NB4 (cell line): ENCODE data around the gene MRPL43.
"Not testable (repeated sequence)": the region's sequence is repeated elsewhere in the genome, so short reads cannot be mapped to it uniquely, and the experiment has no call there.

Experiments used
- DNase-seq: peaks from one replicate; pipeline ENCODE4 v3.0.0; 2010; ENCODE audit warnings: low read depth
- H3K4me3 ChIP-seq: one replicate; pipeline ENCODE4 v1.5.1; 2011; ENCODE audit warnings: mild to moderate bottlenecking, low read depth, low read length, moderate library complexity
- MYC ChIP-seq: IDR thresholded peaks from 2 replicates; pipeline ENCODE4 v1.6.1; 2011; ENCODE audit warnings: low read depth, low read length
- POLR2A ChIP-seq: IDR thresholded peaks from 2 replicates; pipeline ENCODE4 v1.6.1; 2011; ENCODE audit warnings: mild to moderate bottlenecking; ENCODE audit not compliant: insufficient read length; ENCODE audit errors: extremely low read depth
- TF ChIP-seq, protein P1 (sequence below): IDR thresholded peaks from 2 replicates; pipeline ENCODE4 v1.6.1; 2011; ENCODE audit warnings: low read depth, low read length
- TF ChIP-seq, protein P2 (sequence below): IDR thresholded peaks from one replicate; pipeline ENCODE4 v1.5.1; 2012; ENCODE audit warnings: low read depth, low read length

The MRPL43 gene

DNA sequence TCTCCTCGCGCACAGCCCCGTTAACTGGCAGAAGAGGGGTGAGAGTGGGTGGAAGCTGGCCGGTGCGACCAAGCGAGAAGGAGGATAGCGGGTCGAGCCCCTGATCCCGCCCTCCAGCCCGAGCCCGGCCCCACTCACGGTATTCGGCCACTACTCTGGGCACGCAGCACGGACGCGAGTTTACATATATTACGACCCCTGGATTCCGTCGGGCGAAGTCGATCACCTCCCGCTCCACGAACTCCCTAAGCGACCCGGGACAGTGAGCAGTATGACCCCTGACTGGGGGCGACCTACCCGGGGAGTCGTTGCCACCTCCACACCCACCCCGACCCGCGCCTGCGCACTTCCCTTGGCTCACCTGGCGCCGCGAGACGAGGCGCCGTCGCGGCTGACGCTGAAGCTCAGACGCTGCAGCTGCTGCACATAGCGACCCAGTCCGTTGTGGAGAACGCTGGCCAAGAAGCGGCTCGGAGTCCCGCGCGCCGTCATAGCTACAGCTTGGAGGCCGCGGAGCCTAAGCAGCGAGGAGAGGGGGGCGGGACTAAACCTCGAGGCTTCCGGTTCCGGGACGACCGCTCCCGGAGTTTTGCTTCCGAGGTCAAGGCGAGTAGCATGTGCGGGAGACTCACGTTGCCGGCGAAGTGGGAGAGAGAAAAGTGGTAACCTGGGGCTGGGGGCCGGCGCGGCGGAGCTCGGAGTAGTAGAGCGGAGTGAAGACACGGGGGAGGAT lies at the start of gene MRPL43, which contains the start of gene TWNK:
MRPL43 (minus strand) TSS at position 546 of the 733 bp plus-strand sequence; CDS start at position 492, 54 bp downstream.
TWNK (plus strand) TSS at position 592 of the 733 bp plus-strand sequence. CDS start 668 bp downstream, outside the sequence.
- DNase-seq: peak; percentile 91
- H3K4me3 ChIP-seq: peak within 1 kb of the TSS; percentile 100
- TF ChIP-seq, protein P1, sequence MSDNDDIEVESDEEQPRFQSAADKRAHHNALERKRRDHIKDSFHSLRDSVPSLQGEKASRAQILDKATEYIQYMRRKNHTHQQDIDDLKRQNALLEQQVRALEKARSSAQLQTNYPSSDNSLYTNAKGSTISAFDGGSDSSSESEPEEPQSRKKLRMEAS: peak; percentile 97
- TF ChIP-seq, protein P2, sequence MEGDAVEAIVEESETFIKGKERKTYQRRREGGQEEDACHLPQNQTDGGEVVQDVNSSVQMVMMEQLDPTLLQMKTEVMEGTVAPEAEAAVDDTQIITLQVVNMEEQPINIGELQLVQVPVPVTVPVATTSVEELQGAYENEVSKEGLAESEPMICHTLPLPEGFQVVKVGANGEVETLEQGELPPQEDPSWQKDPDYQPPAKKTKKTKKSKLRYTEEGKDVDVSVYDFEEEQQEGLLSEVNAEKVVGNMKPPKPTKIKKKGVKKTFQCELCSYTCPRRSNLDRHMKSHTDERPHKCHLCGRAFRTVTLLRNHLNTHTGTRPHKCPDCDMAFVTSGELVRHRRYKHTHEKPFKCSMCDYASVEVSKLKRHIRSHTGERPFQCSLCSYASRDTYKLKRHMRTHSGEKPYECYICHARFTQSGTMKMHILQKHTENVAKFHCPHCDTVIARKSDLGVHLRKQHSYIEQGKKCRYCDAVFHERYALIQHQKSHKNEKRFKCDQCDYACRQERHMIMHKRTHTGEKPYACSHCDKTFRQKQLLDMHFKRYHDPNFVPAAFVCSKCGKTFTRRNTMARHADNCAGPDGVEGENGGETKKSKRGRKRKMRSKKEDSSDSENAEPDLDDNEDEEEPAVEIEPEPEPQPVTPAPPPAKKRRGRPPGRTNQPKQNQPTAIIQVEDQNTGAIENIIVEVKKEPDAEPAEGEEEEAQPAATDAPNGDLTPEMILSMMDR: no peak
- TF ChIP-seq POLR2A (peak; percentile 85), MYC (peak; percentile 100)

DNA sequence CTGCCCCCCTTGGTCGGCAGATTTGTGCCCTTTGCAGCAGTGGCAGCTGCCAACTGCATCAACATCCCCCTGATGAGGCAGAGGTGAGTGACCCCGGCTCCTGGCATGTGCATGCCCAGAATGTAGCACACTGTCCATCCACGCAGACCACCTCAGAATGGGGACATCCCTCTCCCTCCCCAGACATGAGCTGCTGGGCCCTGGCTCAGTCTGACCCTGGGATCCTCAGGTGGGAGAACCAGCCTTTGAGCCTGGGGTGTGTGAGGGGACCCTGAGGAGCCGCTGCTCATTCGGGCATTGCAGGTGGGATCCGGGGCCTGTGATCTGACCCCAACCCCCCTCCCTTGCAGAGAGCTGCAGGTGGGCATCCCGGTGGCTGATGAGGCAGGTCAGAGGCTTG lies 49.4 kb upstream of the MRPL43 start:
- no peak overlapping the region for H3K4me3 ChIP-seq
- no peak for DNase-seq
- TF ChIP-seq MYC: no peak
- TF ChIP-seq, protein P2: no peak
- TF ChIP-seq, protein P1: no peak
- no peak for TF ChIP-seq POLR2A

DNA sequence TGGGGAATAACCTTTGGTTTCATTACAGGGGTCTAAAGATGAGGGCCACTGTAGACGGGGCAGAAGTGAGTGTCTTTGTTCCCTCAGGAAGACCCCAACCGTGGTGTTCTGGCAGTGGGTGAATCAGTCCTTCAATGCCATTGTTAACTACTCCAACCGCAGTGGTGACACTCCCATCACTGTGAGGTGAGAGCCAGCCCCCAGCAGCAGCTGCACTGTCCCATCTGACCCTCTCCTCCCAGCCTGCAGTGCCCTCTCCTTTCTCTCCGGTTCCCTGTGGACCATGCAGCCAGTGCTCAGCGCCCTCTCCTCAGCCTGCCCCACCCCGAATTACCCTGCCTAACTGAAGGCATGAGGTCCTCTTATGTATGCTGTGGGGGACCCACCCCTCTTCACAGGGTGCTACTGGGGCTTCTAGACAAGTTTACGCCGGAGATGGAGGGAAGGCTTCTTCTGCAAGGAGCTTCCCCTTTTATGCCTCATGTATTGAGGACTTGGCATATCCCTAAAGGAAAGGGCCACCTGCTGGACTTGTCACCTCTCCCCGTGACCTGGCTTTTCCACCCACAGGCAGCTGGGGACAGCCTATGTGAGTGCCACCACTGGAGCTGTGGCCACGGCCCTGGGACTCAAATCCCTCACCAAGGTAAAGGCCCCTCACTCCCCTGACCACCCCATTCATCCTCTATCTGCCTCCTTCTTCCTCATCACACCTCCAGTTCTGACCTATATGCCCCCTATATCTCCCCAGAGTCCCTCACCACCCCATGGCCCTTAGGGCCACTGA lies 48.8 kb upstream of the MRPL43 start:
- TF ChIP-seq, protein P2: no peak
- TF ChIP-seq, protein P1: no peak
- TF ChIP-seq MYC: no peak
- TF ChIP-seq POLR2A: no peak
- H3K4me3 ChIP-seq: no peak overlapping the region
- DNase-seq: no peak

DNA sequence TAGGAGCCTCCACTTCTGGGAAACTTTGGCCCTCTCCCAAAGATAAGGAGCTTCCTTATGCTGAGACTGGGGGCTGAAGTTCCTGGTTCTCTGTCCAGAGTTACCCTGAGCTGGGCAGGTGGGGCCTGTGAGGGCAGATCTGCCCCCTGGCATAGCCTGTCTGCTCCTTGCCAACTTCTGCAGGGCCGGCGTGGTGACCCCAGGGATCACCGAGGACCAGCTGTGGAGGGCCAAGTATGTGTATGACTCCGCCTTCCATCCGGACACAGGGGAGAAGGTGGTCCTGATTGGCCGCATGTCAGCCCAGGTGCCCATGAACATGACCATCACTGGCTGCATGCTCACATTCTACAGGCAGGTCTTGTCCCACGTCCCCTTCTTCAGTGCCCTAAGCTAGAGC lies 48.0 kb upstream of the MRPL43 start:
- no peak for DNase-seq
- TF ChIP-seq, protein P1: no peak
- TF ChIP-seq, protein P2: no peak
- no peak for TF ChIP-seq POLR2A
- no peak for TF ChIP-seq MYC
- H3K4me3 ChIP-seq: no peak overlapping the region

DNA sequence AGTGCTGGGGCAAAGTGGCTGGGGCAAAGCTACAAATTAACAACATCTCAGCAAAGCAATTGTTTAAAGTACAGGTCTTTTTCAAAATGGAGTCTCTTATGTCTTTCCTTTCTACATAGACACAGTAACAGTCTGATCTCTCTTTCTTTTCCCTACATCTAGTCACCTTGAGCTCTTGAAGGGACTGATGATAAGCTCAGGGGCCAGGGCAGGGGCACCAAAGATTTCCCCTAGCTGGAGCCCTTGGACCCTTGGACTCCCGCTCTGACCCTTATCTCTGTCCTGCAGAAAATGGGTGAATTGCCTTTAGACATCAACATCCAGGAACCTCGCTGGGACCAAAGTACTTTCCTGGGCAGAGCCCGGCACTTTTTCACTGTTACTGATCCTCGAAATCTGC lies 47.1 kb upstream of the MRPL43 start:
- not testable (repeated sequence) for H3K4me3 ChIP-seq

DNA sequence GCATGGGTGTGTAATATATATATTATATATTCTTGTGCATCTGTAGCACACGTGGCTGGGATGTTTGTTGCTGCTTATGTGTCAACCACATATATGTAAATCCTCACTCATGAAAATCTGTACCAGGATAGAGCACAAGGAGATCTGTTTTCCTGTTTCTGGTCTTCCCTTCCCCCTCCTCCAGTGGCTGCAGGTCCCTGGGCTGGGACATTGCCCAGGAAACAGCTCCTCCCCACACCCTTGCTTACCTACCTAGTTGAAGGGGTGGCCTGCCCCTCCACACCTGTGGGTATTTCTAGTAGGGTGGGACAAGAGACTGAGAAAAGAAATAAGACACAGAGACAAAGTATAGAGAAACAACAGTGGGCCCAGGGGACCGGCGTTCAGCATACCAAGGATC lies 46.0 kb upstream of the MRPL43 start:
- DNase-seq: no peak
- peak overlapping the region; percentile 65 for H3K4me3 ChIP-seq
- no peak for TF ChIP-seq MYC
- TF ChIP-seq, protein P1: no peak
- TF ChIP-seq POLR2A: no peak
- TF ChIP-seq, protein P2: no peak

More for the DNA sequence above, 47.1 kb upstream of the MRPL43 start:
- not testable (repeated sequence) for DNase-seq
